ENCODE results near the gene EIF2S1.
"Not testable (repeated sequence)": the region's sequence is repeated elsewhere in the genome, so short reads cannot be mapped to it uniquely, and the experiment has no call there.

Gene EIF2S1

DNA sequence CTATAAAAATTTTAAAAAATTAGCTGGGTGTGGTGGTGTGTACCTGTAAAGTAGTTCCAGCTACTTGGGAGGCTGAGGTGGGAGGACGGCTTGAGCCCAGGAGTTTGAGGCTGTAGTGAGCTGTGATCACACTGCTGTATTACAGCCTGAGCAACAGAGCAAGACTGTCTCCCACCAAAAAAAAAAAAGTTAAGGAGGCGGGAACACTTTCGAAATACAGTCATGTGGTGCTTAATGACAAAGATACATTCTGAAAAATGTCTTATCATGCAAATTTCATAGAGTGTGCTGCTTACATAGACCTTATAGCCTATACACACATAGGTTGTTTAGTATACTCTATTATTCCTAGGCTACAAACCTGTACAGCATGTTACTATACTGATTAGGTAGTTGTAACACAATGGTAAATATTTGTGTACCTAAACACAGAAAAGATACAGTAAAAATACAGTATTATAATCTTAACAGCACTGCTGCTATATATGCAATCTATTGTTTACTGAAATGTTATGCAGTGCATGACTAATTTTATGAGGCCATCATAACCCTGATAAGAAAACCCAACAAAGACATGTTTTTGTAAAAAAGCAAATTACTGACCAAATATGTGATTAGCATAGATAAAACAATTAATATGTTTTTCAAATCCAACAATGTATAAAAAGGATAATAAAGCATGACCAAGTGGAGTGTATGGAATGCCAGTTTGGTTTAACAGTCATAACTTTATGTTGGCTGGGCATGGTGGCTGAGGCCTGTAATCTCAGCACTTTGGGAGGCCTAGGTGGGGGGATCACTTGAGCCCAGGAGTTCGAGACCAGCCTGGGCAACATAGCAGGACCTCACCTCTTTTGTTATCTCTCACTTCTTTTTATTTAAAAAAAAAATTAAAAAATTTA lies 11.4 kb downstream of the EIF2S1 start:
- DNase-seq (ENCODE audit: low read depth in 1 of 2, low spot score in 1 of 2) = no peak

DNA sequence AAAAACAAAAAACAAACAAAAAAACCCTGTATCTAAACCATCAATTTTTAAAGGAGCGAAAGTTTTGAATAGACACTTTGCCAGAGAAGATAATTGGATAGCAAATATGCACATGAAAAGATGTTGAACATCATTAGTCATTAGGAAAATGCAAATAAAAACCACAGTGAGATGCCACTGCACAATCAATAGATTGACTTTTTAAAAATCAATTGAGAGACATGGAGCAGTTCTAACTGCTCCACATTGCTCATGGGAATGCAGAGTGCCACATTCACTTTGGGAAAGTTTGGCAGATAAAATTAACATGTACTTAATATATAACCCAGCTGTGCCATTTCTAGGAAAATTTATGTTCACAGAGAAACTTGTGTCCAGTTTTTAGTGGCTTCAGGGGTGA lies 12.7 kb downstream of the EIF2S1 start:
- no peak for DNase-seq (ENCODE audit: low read depth in 1 of 2, low spot score in 1 of 2)

DNA sequence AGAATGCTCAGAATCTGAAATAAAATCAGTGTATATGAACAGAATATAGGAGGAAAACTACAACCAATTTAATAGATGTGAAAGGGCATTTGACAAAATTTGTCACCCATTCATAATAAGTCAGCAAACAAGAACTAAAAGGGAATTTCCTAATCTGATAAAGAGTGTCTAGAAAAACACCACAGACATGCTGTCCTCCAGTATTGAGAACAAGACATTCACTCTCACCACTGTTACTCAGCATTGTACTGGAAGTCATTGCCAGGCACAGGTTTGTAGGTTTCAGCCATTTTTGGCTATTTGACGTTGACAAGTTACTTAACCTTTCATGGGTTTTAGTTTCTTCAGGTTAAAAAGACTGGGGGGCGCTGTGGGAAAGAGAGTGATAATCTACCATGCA lies 13.2 kb downstream of the EIF2S1 start:
- DNase-seq (ENCODE audit: low read depth in 1 of 2, low spot score in 1 of 2) = no peak

DNA sequence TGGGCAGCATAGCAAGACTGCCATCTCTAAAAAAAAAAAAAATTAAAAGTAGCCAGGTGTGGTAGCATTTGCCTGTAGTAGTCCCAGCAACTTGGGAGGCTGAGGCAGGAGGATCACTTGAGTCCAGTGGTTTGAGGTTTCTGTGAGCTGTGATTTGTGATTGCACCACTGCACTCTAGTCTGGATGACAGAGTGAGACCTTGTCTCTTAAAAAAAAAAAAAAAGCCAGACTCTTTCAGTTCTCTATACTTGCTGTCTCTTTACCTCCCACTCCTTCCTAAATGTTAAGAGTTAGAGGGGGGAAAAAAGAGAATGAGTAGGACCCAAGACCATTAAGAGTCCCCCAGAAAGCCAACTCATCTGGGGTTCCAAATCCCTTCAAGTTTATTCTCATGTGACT lies 17.8 kb downstream of the EIF2S1 start:
- DNase-seq (ENCODE audit: low read depth in 1 of 2, low spot score in 1 of 2) = no peak

DNA sequence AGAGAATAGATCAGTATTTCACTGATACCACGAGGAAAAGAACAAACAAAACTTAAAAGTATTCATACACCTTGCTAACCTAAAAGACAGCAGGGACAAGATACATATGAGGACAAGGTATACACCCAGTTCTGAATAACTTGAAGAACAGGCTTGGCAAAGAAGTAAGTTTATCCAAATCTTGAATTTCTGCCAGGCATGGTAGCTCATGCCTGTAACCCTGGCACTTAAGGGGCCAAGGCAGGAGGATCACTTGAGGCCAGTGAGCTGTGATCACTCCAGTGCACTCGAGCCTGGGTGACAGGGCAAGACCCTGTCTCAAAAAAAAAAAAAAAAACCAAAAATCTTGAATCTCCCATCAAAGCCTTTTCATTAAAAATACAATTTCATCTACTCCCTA lies 25.0 kb downstream of the EIF2S1 start:
- no peak for DNase-seq (ENCODE audit: low read depth in 1 of 2, low spot score in 1 of 2)

DNA sequence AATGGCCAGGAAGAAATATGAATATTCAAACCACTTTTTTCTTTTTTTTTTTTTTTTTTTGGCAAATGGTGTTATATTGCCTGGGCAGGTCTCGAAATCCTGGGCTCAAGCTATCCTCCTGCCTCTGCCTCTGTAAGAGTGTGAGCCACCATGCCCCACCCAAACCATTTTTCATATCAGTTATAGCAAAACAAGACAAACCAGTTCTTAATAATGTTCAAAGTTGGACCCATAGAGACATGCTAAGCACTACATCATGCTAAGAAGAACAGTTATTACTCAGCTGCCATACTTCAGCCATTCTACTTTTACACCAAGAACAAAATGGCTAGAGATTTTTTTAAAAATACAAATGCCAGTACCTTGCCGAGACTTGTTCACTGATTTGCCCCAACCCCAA lies 25.5 kb downstream of the EIF2S1 start:
- no peak for DNase-seq (ENCODE audit: low read depth in 1 of 2, low spot score in 1 of 2)

DNA sequence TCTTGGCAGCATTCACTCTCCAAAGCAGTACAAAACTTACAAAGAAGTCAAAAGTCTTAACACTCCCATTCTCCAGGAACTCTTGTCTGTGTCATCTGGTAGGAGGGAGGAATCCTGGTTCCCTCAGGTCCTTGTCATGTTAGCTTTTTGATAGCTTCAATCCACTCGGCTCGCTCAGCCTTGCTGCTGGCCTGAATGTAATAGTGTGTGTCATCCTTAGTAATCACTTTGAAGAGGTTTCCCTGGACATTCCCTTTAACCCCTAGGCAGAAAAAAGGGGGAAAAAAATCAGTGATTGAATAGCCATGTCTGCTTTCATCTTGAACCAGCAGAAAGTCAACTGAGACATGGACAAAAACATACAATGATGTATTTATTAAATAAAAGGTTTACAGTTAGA lies 27.1 kb downstream of the EIF2S1 start:
- no peak for DNase-seq (ENCODE audit: low read depth in 1 of 2, low spot score in 1 of 2)

DNA sequence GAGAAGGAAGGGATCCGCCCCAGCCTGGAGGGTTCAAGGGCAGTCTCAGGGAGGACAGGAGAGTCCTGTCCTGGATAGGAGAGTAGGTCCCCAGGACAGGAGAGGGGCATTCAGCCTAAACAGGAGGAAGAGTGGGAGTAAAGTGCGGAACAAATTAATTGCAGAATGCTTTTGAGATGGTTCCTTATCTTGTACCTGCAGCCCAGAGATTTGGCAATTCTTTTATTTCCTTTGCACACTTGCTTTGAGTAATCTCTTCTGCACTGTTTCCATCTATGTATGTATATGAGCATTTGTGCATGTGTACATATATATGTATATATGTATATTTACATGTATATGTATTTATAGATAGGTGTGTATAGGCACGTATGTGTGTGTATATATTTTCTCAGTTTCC lies 29.1 kb downstream of the EIF2S1 start:
- no peak for DNase-seq (ENCODE audit: low read depth in 1 of 2, low spot score in 1 of 2)

DNA sequence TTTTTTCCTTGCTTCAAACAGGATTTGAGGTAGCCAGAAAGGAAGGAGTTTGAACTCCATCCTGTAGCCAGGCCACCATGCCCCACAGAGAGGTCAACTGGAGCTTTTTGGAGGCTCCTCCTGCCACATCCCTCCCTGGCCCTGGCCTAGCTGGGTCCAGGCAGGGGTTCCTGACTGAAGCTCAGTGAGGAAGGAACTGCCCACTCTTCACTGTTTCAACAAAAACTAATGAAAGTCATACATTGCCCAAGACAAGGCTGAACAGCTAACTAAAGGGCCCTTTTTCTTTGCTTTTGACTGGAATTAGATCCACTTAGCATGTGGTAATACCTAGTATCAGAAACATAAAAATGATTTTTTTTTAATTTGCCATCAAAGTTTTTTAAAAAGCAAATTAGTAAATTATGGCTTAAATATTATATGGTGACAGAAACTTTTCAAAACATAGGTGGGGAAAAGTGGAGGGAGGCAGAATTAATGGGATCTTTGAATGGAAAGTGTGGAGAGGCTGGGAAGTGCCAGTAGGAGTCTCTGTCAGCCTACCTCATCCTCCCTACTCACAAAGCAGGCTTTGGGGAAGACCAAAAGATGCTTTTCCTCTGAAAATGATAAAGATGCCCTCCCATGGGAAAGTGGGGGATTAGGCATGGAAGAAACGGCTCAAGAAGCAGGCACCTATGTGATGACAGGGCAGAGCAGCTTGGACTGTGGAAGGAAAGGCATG lies 29.8 kb downstream of the EIF2S1 start:
- DNase-seq (ENCODE audit: low read depth in 1 of 2, low spot score in 1 of 2) = no peak

DNA sequence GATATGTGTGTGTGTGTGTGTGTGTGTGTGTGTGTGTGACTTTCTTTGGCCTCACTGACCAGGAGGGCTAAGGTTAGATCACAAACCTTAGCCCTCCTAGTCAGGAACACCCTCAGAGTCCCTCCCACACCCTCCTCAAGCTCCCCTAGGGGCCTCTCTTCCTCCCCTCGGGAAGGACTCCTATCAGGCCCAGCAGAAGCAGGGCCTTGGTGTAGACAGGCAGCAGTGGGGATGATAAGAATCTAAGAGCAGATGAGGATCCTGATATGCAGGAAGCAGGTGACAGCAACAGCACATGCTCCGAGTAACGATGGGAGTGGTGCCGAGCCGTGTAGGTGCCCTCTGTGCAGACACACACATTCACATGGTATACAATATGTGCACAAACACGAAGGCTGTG lies 31.1 kb downstream of the EIF2S1 start:
- no peak for DNase-seq (ENCODE audit: low read depth in 1 of 2, low spot score in 1 of 2)

DNA sequence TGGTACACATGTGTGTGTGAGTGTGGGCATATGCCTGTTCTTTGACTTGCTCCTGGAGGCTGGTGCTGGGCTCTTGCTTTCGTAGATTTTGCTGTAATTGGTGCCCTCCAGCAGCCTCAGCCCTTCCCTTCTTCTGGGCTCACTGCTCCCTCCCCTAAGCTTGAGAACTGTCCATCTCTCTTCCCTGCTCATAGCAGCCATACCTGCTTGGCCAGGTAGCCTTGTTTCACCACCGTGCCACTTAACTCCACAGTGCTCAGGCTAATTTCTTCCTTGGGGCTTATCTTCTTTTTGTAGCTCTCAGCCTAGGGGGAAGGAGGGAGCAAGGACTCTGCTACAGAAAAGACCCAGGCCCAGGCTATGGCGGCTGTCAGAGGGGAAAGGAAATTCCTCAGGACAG lies 32.0 kb downstream of the EIF2S1 start:
- no peak for DNase-seq (ENCODE audit: low read depth in 1 of 2, low spot score in 1 of 2)

DNA sequence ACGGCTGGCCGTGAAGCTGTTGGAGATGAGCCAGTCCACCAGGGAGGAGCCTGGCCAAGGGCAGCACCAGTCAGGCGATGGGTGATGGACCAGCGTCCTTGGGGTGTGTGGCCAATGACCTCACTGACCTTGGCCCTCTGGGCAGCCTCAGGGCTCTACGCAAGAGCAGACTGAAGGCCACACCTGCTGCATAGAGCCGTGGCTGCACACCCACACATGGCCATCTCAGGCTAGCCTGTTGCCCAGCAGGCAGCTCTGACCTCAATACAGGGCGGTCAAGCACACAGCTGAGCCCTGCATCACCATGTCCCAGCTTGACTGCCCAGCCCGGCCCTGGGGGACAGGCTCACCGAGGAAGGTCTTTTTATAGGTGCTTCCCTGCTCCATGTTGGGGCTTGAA lies 32.7 kb downstream of the EIF2S1 start:
- DNase-seq (ENCODE audit: low read depth in 1 of 2, low spot score in 1 of 2) = no peak

DNA sequence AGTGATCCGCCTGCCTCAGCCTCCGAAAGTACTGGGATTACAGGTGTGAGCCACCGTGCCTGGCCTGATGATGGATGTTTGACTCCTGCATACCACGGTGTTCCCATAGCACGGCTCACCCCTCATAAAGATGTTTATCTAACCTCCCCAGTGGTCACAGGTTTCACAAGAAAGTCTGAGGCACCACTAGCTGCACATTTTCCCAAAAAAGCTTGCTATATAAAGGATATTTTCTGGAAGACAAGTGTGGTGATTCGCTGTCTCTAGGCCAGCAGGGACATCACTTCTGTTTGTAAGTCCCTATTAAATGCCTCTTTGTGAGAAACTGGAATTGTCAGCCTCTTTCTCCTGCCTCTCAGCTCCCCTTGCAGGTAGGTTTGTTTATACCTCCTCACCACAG lies 33.6 kb downstream of the EIF2S1 start:
- DNase-seq (ENCODE audit: low read depth in 1 of 2, low spot score in 1 of 2) = no peak

DNA sequence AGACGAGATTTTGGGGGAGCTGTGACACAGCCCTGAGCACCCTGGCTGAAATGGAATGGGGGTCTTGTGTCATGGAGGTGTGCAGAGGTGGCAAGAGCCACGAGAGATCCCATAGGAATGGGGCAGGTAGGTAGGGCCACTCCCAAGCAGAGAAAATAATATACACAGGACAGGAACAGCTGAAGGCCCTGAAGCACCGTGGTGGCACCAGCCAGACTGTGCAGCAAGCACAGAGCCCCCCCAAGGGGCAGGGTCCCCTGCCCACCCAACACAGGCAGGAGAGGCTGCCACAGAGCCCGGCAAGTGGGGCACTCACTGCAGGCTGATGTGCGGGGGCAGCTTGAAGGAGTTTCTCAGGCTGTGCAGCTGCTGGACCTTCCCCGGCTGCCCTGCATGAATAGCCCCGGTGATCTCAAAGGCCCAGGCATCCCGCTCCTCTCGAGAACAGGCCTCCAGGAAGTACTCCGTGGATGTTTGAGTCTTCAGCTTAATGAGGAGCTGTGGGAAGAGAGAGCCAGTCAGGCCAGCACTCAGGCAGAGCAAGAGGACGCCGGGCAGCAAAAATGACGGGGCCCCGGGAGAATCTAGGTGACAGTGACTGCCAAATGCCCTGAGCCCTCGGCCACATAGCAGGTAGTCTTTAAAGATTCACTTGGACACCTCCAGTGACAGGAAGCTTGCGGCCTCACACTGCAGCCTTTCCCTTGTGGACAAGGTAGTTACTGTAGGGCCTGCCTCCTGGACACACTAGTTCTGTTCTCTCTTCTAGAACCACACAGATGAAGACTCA lies 35.2 kb downstream of the EIF2S1 start:
- DNase-seq (ENCODE audit: low read depth in 1 of 2, low spot score in 1 of 2) = no peak

DNA sequence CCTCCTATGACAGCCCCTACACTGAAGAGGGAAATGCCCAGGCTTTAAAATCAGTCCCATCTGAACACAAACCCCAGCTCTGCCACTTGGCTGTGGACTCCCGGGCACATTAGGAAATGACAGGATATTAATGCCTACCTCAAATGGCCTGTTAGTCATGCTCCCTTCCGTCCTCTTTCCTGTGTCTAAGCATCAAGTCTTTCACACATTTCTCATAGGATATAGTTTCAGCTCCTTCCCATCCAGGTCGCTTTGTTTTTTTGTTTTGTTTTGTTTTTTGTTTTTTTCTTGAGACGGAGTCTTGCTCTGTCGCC lies 35.7 kb downstream of the EIF2S1 start:
- no peak for DNase-seq (ENCODE audit: low read depth in 1 of 2, low spot score in 1 of 2)

DNA sequence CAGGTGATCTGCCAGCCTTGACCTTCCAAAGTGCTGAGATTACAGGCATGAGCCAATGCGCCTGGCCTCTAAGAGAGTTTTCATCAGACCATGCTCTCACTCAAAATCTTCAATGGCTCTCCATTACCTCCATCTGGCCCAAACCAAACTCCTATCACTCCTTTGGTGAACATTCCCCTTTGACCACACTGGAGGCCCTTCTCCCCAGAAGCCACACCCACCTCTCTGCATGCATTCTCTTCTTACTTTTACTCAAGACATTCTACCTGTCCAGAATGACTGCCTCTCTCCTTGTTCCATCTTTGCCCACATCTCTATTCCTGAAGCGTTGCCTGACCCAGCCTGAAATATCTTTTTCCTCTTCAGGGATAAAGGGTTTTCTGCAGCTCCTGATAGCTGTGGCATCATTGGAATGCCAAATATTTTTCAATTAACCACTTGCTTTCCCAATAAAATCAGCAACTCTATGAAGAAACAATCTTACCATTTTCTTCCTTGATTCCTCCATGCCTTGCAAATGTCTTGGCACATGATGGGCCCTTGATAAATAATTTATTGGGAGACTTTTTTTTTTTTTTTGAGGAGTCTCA lies 36.3 kb downstream of the EIF2S1 start:
- no peak for DNase-seq (ENCODE audit: low read depth in 1 of 2, low spot score in 1 of 2)

DNA sequence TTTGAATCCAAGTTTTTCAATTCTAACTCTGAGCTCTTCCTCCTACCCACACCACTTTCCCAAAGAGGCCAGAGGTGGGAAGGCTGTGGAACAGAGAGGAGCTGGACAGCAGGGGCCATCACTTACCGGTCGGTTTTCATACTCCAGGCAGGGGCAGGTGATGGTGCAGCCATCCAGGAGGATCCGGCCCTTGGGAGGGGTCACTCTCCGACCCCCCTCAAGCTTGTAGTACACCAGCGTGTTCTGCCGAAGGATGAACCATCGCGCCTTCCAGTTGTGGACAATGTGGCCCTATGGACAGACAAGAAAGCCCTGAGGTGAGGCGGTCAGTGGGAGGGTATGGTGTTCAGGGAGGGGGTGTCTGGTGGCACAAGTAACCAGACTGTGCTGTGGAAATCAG lies 37.4 kb downstream of the EIF2S1 start:
- no peak for DNase-seq (ENCODE audit: low read depth in 1 of 2, low spot score in 1 of 2)

DNA sequence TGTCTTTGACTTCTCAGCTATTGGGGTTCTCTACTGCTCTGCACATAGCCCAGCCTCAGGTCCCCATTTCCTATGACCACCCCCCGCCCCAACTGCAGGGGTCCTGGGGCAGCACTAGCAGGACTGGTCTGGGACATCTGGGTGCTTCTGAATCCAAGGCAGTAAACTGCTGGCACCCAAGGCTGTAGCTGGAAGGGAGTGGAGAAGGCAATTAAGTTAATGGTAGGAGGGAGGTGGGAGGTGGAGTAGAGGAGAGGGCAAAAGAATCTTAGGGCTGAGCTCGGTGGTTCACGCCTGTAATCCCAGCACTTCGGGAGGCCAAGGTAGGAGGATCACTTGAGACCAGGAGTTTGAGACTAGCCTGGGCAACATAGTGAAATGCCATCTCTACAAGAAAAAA lies 40.3 kb downstream of the EIF2S1 start:
- no peak for DNase-seq (ENCODE audit: low read depth in 1 of 2, low spot score in 1 of 2)

DNA sequence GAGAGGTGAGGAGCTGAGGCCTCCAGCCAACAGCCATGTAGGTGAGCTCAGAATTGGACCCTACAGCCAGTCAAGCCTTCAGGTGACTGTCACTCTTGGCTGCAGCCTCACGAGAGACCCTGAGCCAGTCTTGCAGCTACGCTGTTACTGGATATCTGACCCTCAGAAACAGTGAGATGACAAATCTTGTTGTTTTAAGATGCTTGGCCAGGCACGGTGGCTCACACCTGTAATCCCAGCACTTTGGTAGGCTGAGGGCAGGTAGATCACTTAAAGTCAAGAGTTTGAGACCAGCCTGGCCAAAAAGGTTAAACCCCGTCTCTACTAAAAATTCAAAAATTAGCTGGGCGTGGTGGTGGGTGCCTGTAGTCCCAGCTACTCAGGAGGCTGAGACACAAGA lies 45.6 kb downstream of the EIF2S1 start:
- DNase-seq (ENCODE audit: low read depth in 1 of 2, low spot score in 1 of 2) = no peak

DNA sequence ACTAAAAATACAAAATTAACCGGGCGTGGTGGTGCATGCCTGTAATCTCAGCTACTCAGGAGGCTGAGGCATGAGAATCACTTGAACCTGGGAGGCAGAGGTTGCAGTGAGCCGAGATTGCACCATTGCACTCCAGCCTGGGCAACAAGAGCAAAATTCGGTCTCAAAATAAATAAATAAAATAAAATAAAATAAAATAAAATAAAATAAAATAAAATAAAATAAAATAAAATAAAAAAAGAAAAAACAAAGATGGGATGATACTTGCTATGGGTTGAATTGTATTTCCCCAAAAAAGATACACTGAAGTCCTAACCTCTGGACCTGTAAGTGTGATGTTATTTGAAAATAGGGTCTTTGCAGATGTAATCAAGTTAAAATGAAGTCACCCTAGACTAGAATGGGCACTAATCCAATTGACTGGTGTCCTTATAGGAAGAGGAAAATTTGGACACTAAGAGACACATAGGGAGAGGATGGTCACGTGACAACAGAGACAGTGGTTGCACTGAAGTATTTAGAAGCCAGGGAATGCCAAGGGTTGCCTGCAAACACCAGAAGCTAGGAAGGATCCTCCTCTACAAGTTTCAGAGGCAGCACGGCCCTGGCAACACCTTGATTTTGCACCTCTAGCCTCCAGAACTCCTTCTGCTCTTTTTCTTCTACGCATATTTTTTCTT lies 48.1 kb downstream of the EIF2S1 start:
- DNase-seq (ENCODE audit: low read depth in 1 of 2, low spot score in 1 of 2) = not testable (repeated sequence)

DNA sequence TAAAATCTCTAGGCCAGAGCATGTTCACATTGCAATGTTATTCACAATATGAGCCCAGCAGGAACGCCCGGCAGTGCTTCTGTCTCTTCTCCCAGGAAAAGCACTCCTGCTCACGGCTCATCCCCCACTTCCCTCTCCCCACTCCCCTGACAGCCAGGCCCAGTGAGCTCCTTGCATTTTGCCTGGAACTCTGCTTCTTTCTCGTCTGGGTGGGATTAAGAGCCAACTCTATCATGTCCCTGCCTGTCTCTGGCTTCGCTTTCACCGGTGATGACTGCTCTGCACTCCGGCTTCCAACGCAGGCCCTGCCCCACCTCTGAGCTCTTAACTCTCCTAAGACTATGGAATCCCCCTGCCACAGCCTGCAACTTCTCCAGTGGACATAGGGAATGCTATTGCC lies 49.3 kb downstream of the EIF2S1 start:
- DNase-seq (ENCODE audit: low read depth in 1 of 2, low spot score in 1 of 2) = no peak

Data from activated T-helper 1 cell treated with anti-CD3 and anti-CD28 coated beads, Interleukin-2, amount 50 U/mL, for 16 hours (primary cell).